PC-3 (cell line): ENCODE data around the gene ITSN1. TPM values are rescaled to one million over a fixed set of nuclear protein-coding genes. Genes with fewer than 3 reads are reported as not detected.

Experiments
- ATAC-seq: fragments of 200-7000 bp; cut with Tn5 transposase; 2 replicates; pipeline ENCODE4 v1.9.1; 2020; ENCODE audit warnings: mild to moderate bottlenecking, moderate library complexity
- BruUV-seq: library from RNA; stranded (reverse); fragments of 400-500 nt; replicated peaks from 2 replicates; lab custom pipeline; 2021; lab: Mats Ljungman, UMichigan
- CTCF ChIA-PET: fragments of 300-600 bp; sonication (Branson Sonifier 250); formaldehyde crosslinking; loops from one replicate; lab custom pipeline; 2022; ENCODE audit warnings: antibody characterized with exemption; lab: Charles Lee
- POLR2A ChIA-PET: fragments of 300-600 bp; sonication (Branson Sonifier 250); formaldehyde crosslinking; loops from one replicate; lab custom pipeline; 2022; ENCODE audit warnings: antibody characterized with exemption; ENCODE audit not compliant: unreplicated experiment; lab: Charles Lee
- DNase-seq: peaks from one replicate; pipeline ENCODE4 v3.0.0-alpha.2; 2015
- H2AFZ ChIP-seq: fragments of 300-600 bp; sonication (generic); 2 replicates; pipeline ENCODE4 v1.6.0; 2016; ENCODE audit warnings: antibody characterized with exemption, low read length
- H3F3A ChIP-seq: fragments of 300-600 bp; sonication (generic); one replicate; pipeline ENCODE4 v1.6.0; 2017; ENCODE audit warnings: antibody characterized with exemption, low read length, control low read depth, mild to moderate bottlenecking; ENCODE audit not compliant: unreplicated experiment
- H3K27ac ChIP-seq: fragments of 300-600 bp; sonication (generic); 2 replicates; pipeline ENCODE4 v1.5.1; 2016; ENCODE audit warnings: mild to moderate bottlenecking, low read length
- H3K27me3 ChIP-seq: fragments of 300-600 bp; sonication (generic); 2 replicates; pipeline ENCODE4 v1.6.1; 2016; ENCODE audit warnings: low read length, mixed read lengths
- H3K36me3 ChIP-seq: fragments of 300-600 bp; sonication (generic); 2 replicates; pipeline ENCODE4 v1.6.1; 2016; ENCODE audit warnings: low read depth, mixed run types, low read length, mixed read lengths
- H3K4me1 ChIP-seq: fragments of 300-600 bp; sonication (generic); 2 replicates; pipeline ENCODE4 v1.5.1; 2016; ENCODE audit warnings: low read length; ENCODE audit not compliant: insufficient read depth
- H3K4me2 ChIP-seq: fragments of 300-600 bp; sonication (generic); 2 replicates; pipeline ENCODE4 v1.6.0; 2016; ENCODE audit warnings: low read length
- H3K4me3 ChIP-seq: fragments of 300-600 bp; sonication (generic); 2 replicates; pipeline ENCODE4 v1.5.1; 2016; ENCODE audit warnings: mild to moderate bottlenecking, low read length, mixed read lengths
- H3K79me2 ChIP-seq: fragments of 300-600 bp; sonication (generic); 2 replicates; pipeline ENCODE4 v1.6.1; 2017; ENCODE audit warnings: low read length, mixed read lengths
- H3K9ac ChIP-seq: fragments of 300-600 bp; sonication (generic); 2 replicates; pipeline ENCODE4 v1.6.0; 2016; ENCODE audit warnings: mild to moderate bottlenecking, low read length
- H3K9me2 ChIP-seq: fragments of 300-600 bp; sonication (generic); replicated peaks from 2 replicates; pipeline ENCODE4 v1.6.1; 2016; ENCODE audit warnings: mixed run types, low read length, mixed read lengths
- H3K9me3 ChIP-seq: fragments of 300-600 bp; sonication (generic); 2 replicates; pipeline ENCODE4 v1.6.1; 2016; ENCODE audit warnings: low read length, mixed read lengths
- H4K20me1 ChIP-seq: fragments of 300-600 bp; sonication (generic); 2 replicates; pipeline ENCODE4 v1.6.1; 2016; ENCODE audit warnings: low read length, mixed read lengths
- EZH2 ChIP-seq: fragments of 300-600 bp; sonication (generic); IDR thresholded peaks from one replicate; pipeline ENCODE4 v1.6.1; 2017; ENCODE audit warnings: antibody characterized with exemption, mild to moderate bottlenecking, low read length; ENCODE audit not compliant: unreplicated experiment
- EZH2phosphoT487 ChIP-seq: fragments of 300-600 bp; sonication (generic); IDR thresholded peaks from 2 replicates; pipeline ENCODE4 v1.6.1; 2018; ENCODE audit warnings: mild to moderate bottlenecking, antibody characterized with exemption, low read length, borderline replicate concordance
- intact Hi-C: fragments of 100-400 bp; cut with micrococcal nuclease; formaldehyde crosslinking; loops from 2 replicates; pipeline ENCODE4 v1.9.0; 2023
- total RNA-seq: library from RNA; depleted of rRNA; stranded (reverse); fragments of >200 nt; gene quantifications from 2 replicates; pipeline ENCODE4 v1.2.3, GENCODE V29; 2014
- TF ChIP-seq, protein P1 (sequence below): fragments of 300-600 bp; sonication (generic); conservative IDR thresholded peaks from 2 replicates; pipeline ENCODE4 v1.5.1; 2017; ENCODE audit warnings: antibody characterized with exemption, low read depth, mild to moderate bottlenecking, low read length

Gene ITSN1
- total RNA-seq, 1 experiment from 2014 or later: 45.6 TPM

DNA sequence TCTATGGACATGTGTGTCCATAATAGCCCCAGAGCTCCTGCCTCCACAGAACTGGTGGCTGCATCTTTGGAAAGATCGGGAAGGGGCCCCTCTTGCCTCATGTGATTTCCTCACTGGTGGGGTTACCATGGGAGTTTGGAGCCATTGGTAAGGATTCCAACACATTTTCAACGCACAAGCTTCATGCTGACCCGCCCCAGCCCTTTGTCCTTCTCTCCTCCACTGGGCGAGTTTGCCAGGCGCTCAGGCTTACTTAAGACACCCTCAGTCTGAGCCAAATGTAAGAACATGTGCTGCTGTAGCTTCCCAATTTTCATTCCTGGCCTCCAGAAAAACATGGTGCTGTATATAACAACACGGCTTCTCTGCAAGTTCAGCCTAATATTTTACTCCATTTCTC lies 200.9 kb downstream of the ITSN1 start:
- no TSS peak for BruUV-seq
- no peaks in the 10 kb centered on the region for H3K79me2 ChIP-seq
- no peak for ATAC-seq
- DNase-seq: no peak
- H3K36me3 ChIP-seq: no peaks in the 10 kb centered on the region
- TF ChIP-seq EZH2phosphoT487 (no peak), EZH2 (no peak)
- TF ChIP-seq, protein P1, sequence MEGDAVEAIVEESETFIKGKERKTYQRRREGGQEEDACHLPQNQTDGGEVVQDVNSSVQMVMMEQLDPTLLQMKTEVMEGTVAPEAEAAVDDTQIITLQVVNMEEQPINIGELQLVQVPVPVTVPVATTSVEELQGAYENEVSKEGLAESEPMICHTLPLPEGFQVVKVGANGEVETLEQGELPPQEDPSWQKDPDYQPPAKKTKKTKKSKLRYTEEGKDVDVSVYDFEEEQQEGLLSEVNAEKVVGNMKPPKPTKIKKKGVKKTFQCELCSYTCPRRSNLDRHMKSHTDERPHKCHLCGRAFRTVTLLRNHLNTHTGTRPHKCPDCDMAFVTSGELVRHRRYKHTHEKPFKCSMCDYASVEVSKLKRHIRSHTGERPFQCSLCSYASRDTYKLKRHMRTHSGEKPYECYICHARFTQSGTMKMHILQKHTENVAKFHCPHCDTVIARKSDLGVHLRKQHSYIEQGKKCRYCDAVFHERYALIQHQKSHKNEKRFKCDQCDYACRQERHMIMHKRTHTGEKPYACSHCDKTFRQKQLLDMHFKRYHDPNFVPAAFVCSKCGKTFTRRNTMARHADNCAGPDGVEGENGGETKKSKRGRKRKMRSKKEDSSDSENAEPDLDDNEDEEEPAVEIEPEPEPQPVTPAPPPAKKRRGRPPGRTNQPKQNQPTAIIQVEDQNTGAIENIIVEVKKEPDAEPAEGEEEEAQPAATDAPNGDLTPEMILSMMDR: no peak
- no peak overlapping the region for H3K4me2 ChIP-seq
- no peaks in the 10 kb centered on the region for H3K27me3 ChIP-seq
- POLR2A ChIA-PET: no interaction called here
- H2AFZ ChIP-seq: no peak overlapping the region
- no peak overlapping the region for H3K4me3 ChIP-seq
- H3F3A ChIP-seq: no peaks in the 10 kb centered on the region
- peaks cover 4% of the 10 kb centered on the region for H3K4me1 ChIP-seq
- H3K9ac ChIP-seq: no peak overlapping the region
- no peaks in the 10 kb centered on the region for H3K9me2 ChIP-seq
- intact Hi-C loops: no loop called here
- no peaks in the 10 kb centered on the region for H4K20me1 ChIP-seq
- H3K9me3 ChIP-seq: no peaks in the 10 kb centered on the region
- H3K27ac ChIP-seq: no peak overlapping the region
- CTCF ChIA-PET: no interaction called here

DNA sequence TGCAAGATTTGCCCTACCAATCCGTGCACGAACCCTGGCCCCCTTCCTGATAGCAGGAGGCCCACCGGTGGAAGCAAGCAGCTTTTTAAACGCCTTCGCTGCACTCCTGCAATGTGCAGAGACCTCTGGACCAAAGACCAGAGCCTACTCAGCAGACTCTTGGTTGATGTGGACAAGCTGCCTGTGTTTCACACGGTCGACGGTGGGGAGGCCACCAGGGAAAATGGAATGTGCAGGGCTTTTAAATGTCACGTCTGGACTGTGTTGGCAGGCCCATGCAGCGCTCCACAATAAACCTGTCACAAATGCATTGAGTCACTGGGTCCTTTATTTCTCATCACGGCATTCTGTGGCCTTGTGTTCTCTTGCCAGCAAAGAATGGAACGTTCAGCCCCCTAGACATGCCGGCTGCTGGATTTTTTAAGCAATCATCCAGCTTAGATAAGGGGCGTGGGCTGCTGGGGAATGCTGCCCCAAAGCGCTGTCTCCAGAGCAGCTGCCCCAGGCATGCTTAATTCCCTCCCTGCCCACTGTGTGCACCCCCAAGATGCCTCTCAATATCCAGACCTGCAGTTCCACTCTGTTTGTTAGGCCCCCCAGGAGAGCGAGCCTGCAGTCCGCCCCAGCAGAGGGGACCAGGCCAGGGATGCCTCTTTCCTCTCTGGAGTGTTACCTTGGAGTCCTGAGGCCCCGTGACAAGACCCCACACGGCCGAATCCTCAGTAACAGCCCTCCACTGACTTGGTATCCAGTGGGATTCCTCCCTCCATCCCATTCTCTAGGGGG lies 202.0 kb downstream of the ITSN1 start:
- no peaks in the 10 kb centered on the region for H3K36me3 ChIP-seq
- no peaks in the 10 kb centered on the region for H3F3A ChIP-seq
- no peaks in the 10 kb centered on the region for H3K9me2 ChIP-seq
- no peak overlapping the region for H3K4me2 ChIP-seq
- no peaks in the 10 kb centered on the region for H3K79me2 ChIP-seq
- no peaks in the 10 kb centered on the region for H3K9me3 ChIP-seq
- no TSS peak for BruUV-seq
- H3K27ac ChIP-seq: no peak overlapping the region
- no peak overlapping the region for H3K4me3 ChIP-seq
- no peaks in the 10 kb centered on the region for H3K27me3 ChIP-seq
- intact Hi-C loops: no loop called here
- no peak overlapping the region for H3K9ac ChIP-seq
- TF ChIP-seq EZH2 (no peak), EZH2phosphoT487 (no peak)
- TF ChIP-seq, protein P1: no peak
- H2AFZ ChIP-seq: no peak overlapping the region
- DNase-seq (no peak), ATAC-seq (no peak)
- H3K4me1 ChIP-seq: peaks cover 11% of the 10 kb centered on the region
- H4K20me1 ChIP-seq: no peaks in the 10 kb centered on the region
- CTCF ChIA-PET: interaction anchor here (0.6 kb wide), 1 partner anchor 11 kb away, joined by 9 read pairs; no protein-coding TSS in a partner anchor
- POLR2A ChIA-PET: no interaction called here

GRCh38 chr21:33844890-33845205 lies 202.5 kb downstream of the ITSN1 start:
- Histone ChIP-seq H3K4me2 (no peak overlapping the region), H3F3A (no peaks in the 10 kb centered on the region), H3K36me3 (no peaks in the 10 kb centered on the region), H3K4me1 (peaks cover 11% of the 10 kb centered on the region), H3K9me3 (no peaks in the 10 kb centered on the region), H2AFZ (no peak overlapping the region), H4K20me1 (no peaks in the 10 kb centered on the region), H3K9ac (no peak overlapping the region), H3K4me3 (no peak overlapping the region), H3K27me3 (no peaks in the 10 kb centered on the region), H3K79me2 (no peaks in the 10 kb centered on the region), H3K27ac (no peak overlapping the region), H3K9me2 (no peaks in the 10 kb centered on the region)
- TF ChIP-seq, protein P1: no peak
- TF ChIP-seq EZH2 (no peak), EZH2phosphoT487 (no peak)
- intact Hi-C loops: no loop called here
- POLR2A ChIA-PET: no interaction called here
- BruUV-seq: no TSS peak
- CTCF ChIA-PET: interaction anchor here (0.6 kb wide), 1 partner anchor 11 kb away, joined by 9 read pairs; no protein-coding TSS in a partner anchor
- DNase-seq: no peak
- ATAC-seq: no peak
